Measurements from ENCODE around the gene SNX1. TPM values are rescaled to one million over a fixed set of nuclear protein-coding genes. Genes with fewer than 3 reads are reported as not detected.
"Not testable (repeated sequence)": the region's sequence is repeated elsewhere in the genome, so short reads cannot be mapped to it uniquely, and the experiment has no call there.

The SNX1 gene
- total and polyA plus RNA-seq, 5 donors: 54.1 to 149 (median 104) TPM

DNA sequence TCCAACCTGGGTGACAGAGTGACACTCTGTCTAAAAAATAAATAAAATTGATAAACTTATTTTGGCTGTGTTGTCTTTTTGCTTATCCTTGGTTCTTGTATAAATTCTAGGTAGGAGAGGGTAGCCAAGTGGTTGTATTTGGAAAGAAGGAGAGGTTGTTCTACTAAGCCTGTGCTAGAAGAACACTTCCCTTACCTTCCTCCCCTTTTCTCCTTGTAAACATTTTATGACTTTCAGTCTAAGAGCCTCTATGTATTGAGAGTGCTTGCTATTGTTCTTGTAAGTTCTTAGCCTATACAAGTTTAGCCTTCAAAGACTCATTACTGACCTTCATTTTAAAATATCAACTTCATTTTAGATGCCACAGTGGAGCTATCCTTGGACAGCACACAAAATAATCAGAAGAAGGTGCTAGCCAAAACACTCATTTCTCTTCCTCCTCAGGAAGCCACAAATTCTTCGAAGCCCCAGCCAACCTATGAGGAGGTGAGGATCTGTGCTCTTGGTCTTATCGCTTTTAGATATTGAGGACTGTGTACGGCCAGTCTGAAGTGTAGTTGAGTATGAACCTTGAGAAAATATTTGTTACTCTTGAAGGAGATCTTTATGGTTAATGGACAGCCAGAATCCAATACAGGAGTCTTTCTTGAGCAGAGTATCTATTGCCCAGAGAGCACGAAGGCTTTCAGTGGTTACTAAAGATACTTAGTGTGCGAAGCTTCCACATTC lies 22.1 kb downstream of the SNX1 start:
- ATAC-seq (no peak), DNase-seq (no peak)
- H3K9me3 ChIP-seq (ENCODE audit: control insufficient read depth, low read length): no peaks in the 10 kb centered on the region
- intact Hi-C loops (cut with DNase I): no loop called here
- H3K27ac ChIP-seq (ENCODE audit: low read length): no peak overlapping the region
- no peaks in the 10 kb centered on the region for H3K27me3 ChIP-seq (ENCODE audit: control insufficient read depth, insufficient read depth)
- H3K4me3 ChIP-seq (ENCODE audit: low read length): no peak overlapping the region
- WGBS: 68% methylated on average over 5 of the region's 5 CpGs
- H3K4me1 ChIP-seq (ENCODE audit: control insufficient read depth, insufficient read depth, low read length): no peaks in the 10 kb centered on the region

DNA sequence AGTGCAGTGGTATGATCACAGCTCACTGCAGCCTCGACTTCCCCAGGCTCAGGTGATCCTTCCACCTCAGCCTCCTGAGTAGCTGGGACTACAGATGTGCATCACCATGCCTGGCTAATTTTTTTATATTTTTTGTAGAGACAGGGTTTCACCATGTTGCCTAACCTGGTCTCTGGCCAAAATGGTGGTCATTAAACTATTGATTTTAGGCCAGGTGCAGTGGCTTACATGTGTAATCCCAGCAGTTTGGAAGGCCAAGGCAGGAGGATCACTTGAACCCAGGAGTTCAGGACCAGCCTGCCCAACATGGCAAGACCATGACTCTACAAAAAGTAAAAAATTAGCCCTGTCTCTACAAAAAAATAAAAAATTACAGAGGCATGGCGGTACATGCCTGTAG lies 24.5 kb downstream of the SNX1 start:
- DNase-seq; H3K9me3 ChIP-seq (ENCODE audit: control insufficient read depth, low read length); H3K4me1 ChIP-seq (ENCODE audit: control insufficient read depth, insufficient read depth, low read length); H3K27ac ChIP-seq (ENCODE audit: low read length); intact Hi-C loops (cut with DNase I); H3K27me3 ChIP-seq (ENCODE audit: control insufficient read depth, insufficient read depth); H3K4me3 ChIP-seq (ENCODE audit: low read length); ATAC-seq: not testable (repeated sequence)
- 98% methylated on average over 2 of the region's 2 CpGs for WGBS

DNA sequence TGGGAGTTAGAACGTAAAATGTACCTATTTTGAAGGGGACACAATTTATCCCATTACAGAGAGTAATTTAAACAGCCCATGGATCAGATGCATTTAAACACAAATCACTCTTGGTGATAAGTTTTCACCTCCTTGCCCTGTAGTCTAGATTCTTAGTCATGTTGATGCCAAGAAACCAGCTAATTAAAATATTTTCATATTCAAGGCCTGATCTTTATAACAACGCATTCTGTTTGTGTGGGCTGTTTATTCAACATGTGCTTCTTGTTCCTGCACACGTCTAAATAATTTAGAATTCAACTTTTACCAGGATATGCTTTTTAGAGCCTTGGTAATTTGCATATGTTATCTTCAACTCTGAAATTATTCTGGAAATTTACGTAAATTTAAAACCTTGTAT lies 25.8 kb downstream of the SNX1 start:
- Histone ChIP-seq H3K4me3 (ENCODE audit: low read length) (no peak overlapping the region), H3K4me1 (ENCODE audit: control insufficient read depth, insufficient read depth, low read length) (no peaks in the 10 kb centered on the region), H3K27me3 (ENCODE audit: control insufficient read depth, insufficient read depth) (no peaks in the 10 kb centered on the region), H3K9me3 (ENCODE audit: control insufficient read depth, low read length) (no peaks in the 10 kb centered on the region), H3K27ac (ENCODE audit: low read length) (no peak overlapping the region)
- 82% methylated on average over 4 of the region's 4 CpGs for WGBS
- no peak for ATAC-seq
- intact Hi-C loops (cut with DNase I): no loop called here
- DNase-seq: no peak

DNA sequence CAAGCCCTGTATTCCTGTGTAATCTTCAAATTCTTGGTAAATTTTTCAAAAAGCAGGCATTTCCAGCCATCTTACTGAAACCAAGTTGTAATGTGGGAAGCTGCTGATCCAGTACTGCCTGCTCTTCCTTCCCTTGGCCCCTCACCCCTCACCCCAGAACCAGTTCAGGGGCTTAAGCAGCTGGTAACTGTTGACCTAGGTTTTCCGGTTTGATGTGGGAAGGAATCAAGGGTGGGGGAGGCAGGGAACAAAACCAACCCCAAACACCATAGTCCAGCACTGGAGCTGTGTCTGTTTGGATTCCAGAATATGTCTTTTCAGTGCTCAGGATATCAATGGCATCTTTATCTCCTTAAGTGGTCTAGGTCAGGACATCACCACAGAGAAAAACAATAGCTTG lies 26.7 kb downstream of the SNX1 start:
- no peak overlapping the region for H3K4me3 ChIP-seq (ENCODE audit: low read length)
- no peaks in the 10 kb centered on the region for H3K27me3 ChIP-seq (ENCODE audit: control insufficient read depth, insufficient read depth)
- H3K27ac ChIP-seq (ENCODE audit: low read length): no peak overlapping the region
- 82% methylated on average over 1 of the region's 1 CpG for WGBS
- intact Hi-C loops (cut with DNase I): no loop called here
- no peak for DNase-seq
- H3K9me3 ChIP-seq (ENCODE audit: control insufficient read depth, low read length): no peaks in the 10 kb centered on the region
- no peak for ATAC-seq
- H3K4me1 ChIP-seq (ENCODE audit: control insufficient read depth, insufficient read depth, low read length): no peaks in the 10 kb centered on the region

DNA sequence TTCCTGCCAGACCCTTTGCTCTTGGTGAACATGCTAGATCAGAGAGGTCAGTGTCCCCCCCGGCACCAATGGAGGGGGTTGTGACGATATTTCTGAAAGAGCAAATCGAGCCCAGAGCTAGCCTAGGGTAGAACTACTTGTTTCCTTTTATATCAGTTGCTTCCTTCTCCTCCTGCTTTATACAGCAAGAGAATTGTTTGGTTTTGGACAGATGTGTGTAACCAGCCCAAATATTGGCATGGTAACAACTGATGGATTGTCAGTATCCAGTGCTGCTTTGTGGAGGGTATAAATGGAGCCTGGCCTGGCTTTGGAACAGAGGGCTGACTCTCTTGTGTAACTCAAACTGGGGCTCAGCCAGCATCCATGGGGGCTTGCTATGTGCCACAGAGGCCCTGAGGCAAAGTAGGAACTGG lies 27.2 kb downstream of the SNX1 start:
- DNase-seq: no peak
- H3K27me3 ChIP-seq (ENCODE audit: control insufficient read depth, insufficient read depth): no peaks in the 10 kb centered on the region
- no peaks in the 10 kb centered on the region for H3K4me1 ChIP-seq (ENCODE audit: control insufficient read depth, insufficient read depth, low read length)
- 86% methylated on average over 3 of the region's 3 CpGs for WGBS
- no peak overlapping the region for H3K27ac ChIP-seq (ENCODE audit: low read length)
- H3K9me3 ChIP-seq (ENCODE audit: control insufficient read depth, low read length): no peaks in the 10 kb centered on the region
- intact Hi-C loops (cut with DNase I): no loop called here
- no peak overlapping the region for H3K4me3 ChIP-seq (ENCODE audit: low read length)
- ATAC-seq: peak; percentile 31 to 61

DNA sequence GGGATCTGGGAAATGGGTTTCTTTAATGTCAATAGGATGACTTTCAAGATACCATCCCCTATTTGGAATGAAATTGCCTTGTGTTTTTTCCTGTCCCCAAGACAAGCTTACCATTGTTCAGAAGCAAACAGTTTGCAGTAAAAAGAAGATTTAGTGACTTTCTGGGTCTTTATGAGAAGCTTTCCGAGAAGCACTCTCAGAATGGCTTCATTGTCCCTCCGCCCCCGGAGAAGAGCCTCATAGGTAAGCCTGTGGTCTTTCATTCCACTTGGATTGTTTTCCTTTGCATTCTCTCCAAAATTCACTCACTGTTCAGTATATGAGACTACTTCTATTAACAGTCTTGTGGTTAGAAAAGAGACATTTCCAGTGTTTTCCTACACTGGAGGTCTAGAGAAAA lies 30.2 kb downstream of the SNX1 start:
- intact Hi-C loops (cut with DNase I): no loop called here
- DNase-seq (no peak), ATAC-seq (no peak)
- 81% methylated on average over 3 of the region's 3 CpGs for WGBS
- Histone ChIP-seq H3K9me3 (ENCODE audit: control insufficient read depth, low read length) (no peaks in the 10 kb centered on the region), H3K27me3 (ENCODE audit: control insufficient read depth, insufficient read depth) (no peaks in the 10 kb centered on the region), H3K4me1 (ENCODE audit: control insufficient read depth, insufficient read depth, low read length) (no peaks in the 10 kb centered on the region), H3K4me3 (ENCODE audit: low read length) (no peak overlapping the region), H3K27ac (ENCODE audit: low read length) (no peak overlapping the region)

DNA sequence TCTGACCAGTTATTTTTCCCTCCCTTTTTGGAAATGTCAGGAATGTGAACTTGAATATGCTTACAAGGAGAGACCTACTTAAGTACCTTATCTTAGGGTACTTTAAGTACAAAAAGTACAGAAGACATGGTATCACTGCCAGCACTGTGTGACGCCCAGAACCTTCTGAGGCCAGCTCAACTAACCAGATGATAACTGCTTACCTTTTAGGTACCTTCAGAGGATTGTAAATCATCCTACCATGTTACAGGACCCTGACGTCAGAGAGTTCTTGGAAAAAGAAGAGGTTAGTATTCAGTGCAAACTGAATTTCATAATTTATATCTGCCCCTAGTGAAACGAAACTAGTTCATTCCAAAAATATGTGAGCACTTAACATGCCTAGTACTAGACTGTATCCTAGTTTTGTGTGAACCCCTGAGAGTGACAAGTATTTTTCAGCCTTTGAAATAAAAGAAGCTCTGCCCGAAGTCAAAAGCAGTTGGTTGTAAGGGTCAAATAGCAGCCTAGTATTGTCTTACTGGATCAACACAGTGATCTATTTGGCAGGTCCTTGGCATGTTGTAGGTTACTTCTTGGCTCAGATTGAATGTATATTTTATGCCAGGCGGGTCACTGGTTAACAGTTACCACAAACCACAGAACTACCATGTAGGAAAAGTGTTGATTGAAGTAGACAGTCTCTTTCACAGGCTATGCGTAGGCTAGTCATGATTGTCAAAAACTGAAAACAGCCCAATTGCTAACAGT lies 31.9 kb downstream of the SNX1 start:
- WGBS: 78% methylated on average over 6 of the region's 6 CpGs
- no peak overlapping the region for H3K27ac ChIP-seq (ENCODE audit: low read length)
- no peak for DNase-seq
- ATAC-seq: no peak
- H3K27me3 ChIP-seq (ENCODE audit: control insufficient read depth, insufficient read depth): no peaks in the 10 kb centered on the region
- H3K9me3 ChIP-seq (ENCODE audit: control insufficient read depth, low read length): no peaks in the 10 kb centered on the region
- H3K4me1 ChIP-seq (ENCODE audit: control insufficient read depth, insufficient read depth, low read length): peaks cover 3% of the 10 kb centered on the region
- no peak overlapping the region for H3K4me3 ChIP-seq (ENCODE audit: low read length)
- intact Hi-C loops (cut with DNase I): no loop called here

DNA sequence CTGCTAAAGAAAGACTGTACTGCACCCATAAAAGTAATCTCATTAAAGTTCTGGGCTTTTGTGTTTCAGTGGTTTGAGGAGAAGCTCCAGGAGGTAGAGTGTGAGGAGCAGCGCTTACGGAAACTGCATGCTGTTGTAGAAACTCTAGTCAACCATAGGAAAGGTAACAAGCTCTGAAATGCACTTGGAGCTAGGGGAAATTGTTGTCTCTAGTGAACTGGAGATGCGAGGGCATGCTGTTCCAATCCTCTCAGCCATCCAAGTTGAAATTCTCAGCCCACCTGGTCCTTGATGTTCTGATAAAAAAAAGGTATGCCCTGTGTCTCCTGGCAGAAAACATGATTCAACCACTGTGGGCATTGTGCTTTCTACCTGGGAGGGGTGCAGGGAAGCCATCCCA lies 34.4 kb downstream of the SNX1 start:
- Histone ChIP-seq H3K27ac (ENCODE audit: low read length) (no peak overlapping the region), H3K27me3 (ENCODE audit: control insufficient read depth, insufficient read depth) (no peaks in the 10 kb centered on the region), H3K4me1 (ENCODE audit: control insufficient read depth, insufficient read depth, low read length) (peaks cover 8% of the 10 kb centered on the region), H3K9me3 (ENCODE audit: control insufficient read depth, low read length) (no peaks in the 10 kb centered on the region), H3K4me3 (ENCODE audit: low read length) (no peak overlapping the region)
- no peak for DNase-seq
- intact Hi-C loops (cut with DNase I): no loop called here
- 97% methylated on average over 3 of the region's 3 CpGs for WGBS
- ATAC-seq: no peak

DNA sequence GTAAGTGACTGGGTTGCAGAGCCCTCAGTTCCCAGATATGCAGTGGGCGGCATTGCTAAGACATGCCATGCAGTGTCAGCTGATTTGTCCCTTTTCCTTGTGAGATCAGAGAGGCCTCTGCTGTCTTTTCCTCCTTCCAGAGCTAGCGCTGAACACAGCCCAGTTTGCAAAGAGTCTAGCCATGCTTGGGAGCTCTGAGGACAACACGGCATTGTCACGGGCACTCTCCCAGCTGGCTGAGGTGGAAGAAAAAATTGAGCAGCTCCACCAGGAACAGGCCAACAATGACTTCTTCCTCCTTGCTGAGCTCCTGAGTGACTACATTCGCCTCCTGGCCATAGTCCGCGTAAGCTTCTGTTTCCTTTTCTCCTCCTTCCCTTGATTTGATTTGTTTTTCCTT lies 35.8 kb downstream of the SNX1 start:
- no peaks in the 10 kb centered on the region for H3K9me3 ChIP-seq (ENCODE audit: control insufficient read depth, low read length)
- no peaks in the 10 kb centered on the region for H3K27me3 ChIP-seq (ENCODE audit: control insufficient read depth, insufficient read depth)
- ATAC-seq: peak in 1 of 2 donors; percentile 30
- peak overlapping the region; percentile 8 for H3K27ac ChIP-seq (ENCODE audit: low read length)
- H3K4me1 ChIP-seq (ENCODE audit: control insufficient read depth, insufficient read depth, low read length): peaks cover 8% of the 10 kb centered on the region
- no peak for DNase-seq
- intact Hi-C loops (cut with DNase I): no loop called here
- WGBS: 85% methylated on average over 7 of the region's 7 CpGs
- H3K4me3 ChIP-seq (ENCODE audit: low read length): no peak overlapping the region

DNA sequence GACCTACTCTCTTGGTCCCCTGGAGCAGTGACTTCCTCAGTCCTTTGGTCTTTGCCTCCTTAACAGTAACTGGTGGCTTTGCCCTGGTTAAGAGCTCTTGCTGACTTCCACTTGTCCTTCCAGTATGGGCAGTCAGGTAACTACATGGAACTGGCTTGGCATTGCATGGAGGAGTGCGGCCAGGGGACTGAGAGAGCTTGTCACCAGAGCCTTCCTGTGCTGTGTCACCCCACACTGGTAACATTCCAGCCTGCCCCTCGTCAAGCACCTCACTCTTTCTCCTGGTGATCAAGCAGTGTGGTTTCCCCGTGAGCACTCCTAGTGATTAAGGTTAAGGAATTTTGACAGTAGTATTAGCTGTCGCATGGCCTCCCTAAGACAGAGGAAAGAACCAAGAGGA lies 36.4 kb downstream of the SNX1 start:
- Histone ChIP-seq H3K9me3 (ENCODE audit: control insufficient read depth, low read length) (no peaks in the 10 kb centered on the region), H3K4me1 (ENCODE audit: control insufficient read depth, insufficient read depth, low read length) (peaks cover 8% of the 10 kb centered on the region), H3K27ac (ENCODE audit: low read length) (peak overlapping the region; percentile 20), H3K4me3 (ENCODE audit: low read length) (no peak overlapping the region), H3K27me3 (ENCODE audit: control insufficient read depth, insufficient read depth) (no peaks in the 10 kb centered on the region)
- DNase-seq (no peak), ATAC-seq (no peak)
- intact Hi-C loops (cut with DNase I): no loop called here
- 84% methylated on average over 4 of the region's 4 CpGs for WGBS

DNA sequence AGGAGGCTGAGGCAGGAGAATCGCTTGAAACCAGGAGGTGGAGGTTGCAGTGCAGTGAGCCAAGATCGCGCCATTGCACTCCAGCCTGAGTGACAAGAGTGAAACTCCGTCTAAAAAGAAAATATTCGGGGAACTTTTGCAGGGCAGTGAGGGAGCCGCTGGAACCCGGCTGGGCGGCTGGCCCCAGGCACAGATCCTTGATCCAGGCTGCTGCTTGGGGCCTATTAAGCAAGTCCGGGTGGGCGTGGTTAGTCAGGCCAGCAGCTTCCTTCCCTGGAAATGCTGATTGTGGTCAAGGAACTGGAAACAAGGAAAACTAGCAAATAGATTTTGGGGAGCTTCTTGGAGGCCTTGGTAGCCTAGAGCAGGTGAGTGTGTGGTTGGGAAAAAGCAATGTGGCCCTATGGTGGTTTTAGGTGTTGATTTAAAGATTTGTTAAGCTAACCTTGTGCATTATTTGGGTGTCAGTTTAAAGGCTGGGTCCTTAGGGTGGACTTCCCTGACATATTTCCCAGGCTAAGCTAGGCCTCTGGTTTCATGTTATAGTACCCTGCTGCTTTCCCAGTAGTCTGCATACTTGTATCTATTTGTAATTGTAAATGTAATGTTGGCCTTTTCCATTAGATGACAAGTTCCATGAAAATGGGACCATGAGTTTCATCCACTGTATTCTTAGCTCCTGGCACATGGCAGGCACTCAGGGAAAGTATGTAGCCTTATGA lies 38.0 kb downstream of the SNX1 start:
- H3K4me1 ChIP-seq (ENCODE audit: control insufficient read depth, insufficient read depth, low read length): peaks cover 8% of the 10 kb centered on the region
- WGBS: 90% methylated on average over 10 of the region's 10 CpGs
- intact Hi-C loops (cut with DNase I): no loop called here
- peak overlapping the region; percentile 54 for H3K27ac ChIP-seq (ENCODE audit: low read length)
- H3K27me3 ChIP-seq (ENCODE audit: control insufficient read depth, insufficient read depth): no peaks in the 10 kb centered on the region
- H3K4me3 ChIP-seq (ENCODE audit: low read length): no peak overlapping the region
- DNase-seq (peak in 1 of 3 donors; percentile 64), ATAC-seq (no peak)
- H3K9me3 ChIP-seq (ENCODE audit: control insufficient read depth, low read length): no peaks in the 10 kb centered on the region

Measured in right cardiac atrium (tissue), 5 donors.